GM23338 (cell line): ENCODE data around the gene MAP7D1. TPM values are rescaled to one million over a fixed set of nuclear protein-coding genes. Genes with fewer than 3 reads are reported as not detected.
A peak's percentile ranks its signal among the peaks of the same experiment; 100 is the strongest.

Experiments used
- ATAC-seq: fragments of 200-7000 bp; cut with Tn5 transposase; 3 replicates; pipeline ENCODE4 v1.9.1; 2020
- DNase-seq: peaks from one replicate; pipeline ENCODE4 v3.0.0-alpha.2; 2015; ENCODE audit warnings: low spot score
- H2AFZ ChIP-seq: fragments of 200-600 bp; sonication (generic); 2 replicates; pipeline ENCODE4 v1.8.0; 2016; ENCODE audit warnings: antibody characterized with exemption, mild to moderate bottlenecking, moderate library complexity
- H3F3A ChIP-seq: fragments of 200-600 bp; sonication (generic); replicated peaks from 2 replicates; pipeline ENCODE4 v1.8.0; 2017; ENCODE audit warnings: antibody characterized with exemption, mixed run types, low read depth
- H3K27ac ChIP-seq: fragments of 200-600 bp; sonication (generic); 2 replicates; pipeline ENCODE4 v1.6.1; 2016; ENCODE audit warnings: low read depth
- H3K27me3 ChIP-seq: fragments of 200-600 bp; sonication (generic); 2 replicates; pipeline ENCODE4 v1.8.0; 2016; ENCODE audit warnings: mild to moderate bottlenecking, mixed run types, moderate library complexity; ENCODE audit not compliant: insufficient read depth
- H3K36me3 ChIP-seq: fragments of 200-600 bp; sonication (generic); 2 replicates; pipeline ENCODE4 v1.8.0; 2016; ENCODE audit warnings: mild to moderate bottlenecking; ENCODE audit not compliant: insufficient read depth
- H3K4me1 ChIP-seq: fragments of 200-600 bp; sonication (generic); 2 replicates; pipeline ENCODE4 v1.8.0; 2016; ENCODE audit warnings: mild to moderate bottlenecking, moderate library complexity; ENCODE audit not compliant: insufficient read depth
- H3K4me2 ChIP-seq: fragments of 200-600 bp; sonication (generic); 2 replicates; pipeline ENCODE4 v1.7.1; 2017; ENCODE audit warnings: mixed run types
- H3K4me3 ChIP-seq: fragments of 200-600 bp; sonication (generic); 2 replicates; pipeline ENCODE4 v1.6.1; 2016; ENCODE audit warnings: mixed run types
- H3K79me2 ChIP-seq: fragments of 200-600 bp; sonication (generic); replicated peaks from 2 replicates; pipeline ENCODE4 v1.8.0; 2017; ENCODE audit warnings: mild to moderate bottlenecking; ENCODE audit not compliant: insufficient read depth
- H3K9me2 ChIP-seq: fragments of 200-600 bp; sonication (generic); 2 replicates; pipeline ENCODE4 v1.8.0; 2017; ENCODE audit not compliant: insufficient read depth
- H4K20me1 ChIP-seq: fragments of 200-600 bp; sonication (generic); replicated peaks from 2 replicates; pipeline ENCODE4 v1.8.0; 2017; ENCODE audit warnings: mild to moderate bottlenecking; ENCODE audit not compliant: insufficient read depth
- H3K27ac Mint-ChIP-seq: 2 replicates; pipeline ENCODE4 v1.8.0; 2020; ENCODE audit warnings: inconsistent platforms, mild to moderate bottlenecking, moderate library complexity, mixed read lengths
- H3K27me3 Mint-ChIP-seq: 3 replicates; pipeline ENCODE4 v1.8.0; 2022; ENCODE audit warnings: low read depth, mild to moderate bottlenecking, moderate library complexity, mixed read lengths, inconsistent platforms; ENCODE audit not compliant: insufficient read depth, poor library complexity
- H3K36me3 Mint-ChIP-seq: 3 replicates; pipeline ENCODE4 v1.8.0; 2021; ENCODE audit warnings: low read depth, mild to moderate bottlenecking, inconsistent platforms, moderate library complexity, mixed read lengths
- H3K4me1 Mint-ChIP-seq: 3 replicates; pipeline ENCODE4 v1.8.0; 2020; ENCODE audit warnings: mild to moderate bottlenecking, inconsistent platforms, mixed read lengths
- H3K4me3 Mint-ChIP-seq: 3 replicates; pipeline ENCODE4 v1.8.0; 2021; ENCODE audit warnings: moderate library complexity, mild to moderate bottlenecking, inconsistent platforms, mixed read lengths
- H3K9me3 Mint-ChIP-seq: 3 replicates; pipeline ENCODE4 v1.8.0; 2020; ENCODE audit warnings: moderate library complexity, mild to moderate bottlenecking, inconsistent platforms, mixed read lengths
- CREB1 ChIP-seq: fragments of 250-450 bp; sonication (Bioruptor Pico); IDR thresholded peaks from 2 replicates; pipeline ENCODE4 v1.5.0; 2020; ENCODE audit warnings: low read depth, mild to moderate bottlenecking, moderate library complexity
- ETS1 ChIP-seq: IDR thresholded peaks from 2 replicates; pipeline ENCODE4 v1.6.1; 2016; ENCODE audit warnings: antibody characterized with exemption
- EZH2 ChIP-seq: fragments of 200-600 bp; sonication (generic); IDR thresholded peaks from one replicate; pipeline ENCODE4 v1.8.0; 2017; ENCODE audit warnings: antibody characterized with exemption, mild to moderate bottlenecking, low read depth; ENCODE audit not compliant: unreplicated experiment
- EZH2phosphoT487 ChIP-seq: fragments of 200-600 bp; sonication (generic); IDR thresholded peaks from one replicate; pipeline ENCODE4 v1.8.1; 2018; ENCODE audit warnings: antibody characterized with exemption; ENCODE audit not compliant: unreplicated experiment
- JUNB ChIP-seq: IDR thresholded peaks from one replicate; pipeline ENCODE4 v1.6.1; 2016; ENCODE audit warnings: antibody characterized with exemption; ENCODE audit not compliant: unreplicated experiment
- NANOG ChIP-seq: IDR thresholded peaks from 2 replicates; pipeline ENCODE4 v1.6.1; 2016; ENCODE audit warnings: antibody characterized with exemption, borderline replicate concordance
- POLR2AphosphoS5 ChIP-seq: IDR thresholded peaks from 2 replicates; pipeline ENCODE4 v1.6.1; 2016; ENCODE audit warnings: antibody characterized with exemption, low read depth
- REST ChIP-seq: IDR thresholded peaks from one replicate; pipeline ENCODE4 v1.6.1; 2018; ENCODE audit warnings: antibody characterized with exemption; ENCODE audit not compliant: unreplicated experiment
- STAT1 ChIP-seq: IDR thresholded peaks from one replicate; pipeline ENCODE4 v1.6.1; 2016; ENCODE audit warnings: antibody characterized with exemption; ENCODE audit not compliant: unreplicated experiment
- ZNF114 ChIP-seq: fragments of 250-450 bp; sonication (Bioruptor Pico); IDR thresholded peaks from 2 replicates; pipeline ENCODE4 v1.5.0; 2020; ENCODE audit warnings: mild to moderate bottlenecking, moderate library complexity
- ZNF331 ChIP-seq: fragments of 250-450 bp; sonication (Bioruptor Pico); IDR thresholded peaks from 2 replicates; pipeline ENCODE4 v1.5.0; 2020; ENCODE audit warnings: low read depth, mild to moderate bottlenecking, moderate library complexity
- polyA plus RNA-seq: library from polyadenylated mRNA; unstranded; fragments of >200 nt; fragmentation: Nextera tagmentation; extraction: Ambion mirVana; gene quantifications from 2 replicates; pipeline ENCODE4 v1.2.1, GENCODE V29; 2016
- total RNA-seq: library from RNA; depleted of rRNA; stranded (reverse); fragments of >200 nt; shearing (Covaris generic); gene quantifications from 2 replicates; pipeline ENCODE4 v1.2.3, GENCODE V29; 2014
- TF ChIP-seq, protein P1 (sequence below): fragments of 250-450 bp; sonication (Bioruptor Pico); IDR thresholded peaks from 2 replicates; pipeline ENCODE4 v1.5.0; 2020; ENCODE audit warnings: mild to moderate bottlenecking, moderate library complexity
- TF ChIP-seq, protein P2 (sequence below), 2 experiments: fragments of 200-600 bp in 1 of 2; sonication (generic) in 1 of 2; conservative IDR thresholded peaks; 2 replicates each; pipeline versions ENCODE4 v1.5.1 to v1.6.1; 2016 to 2017; ENCODE audit warnings: antibody characterized with exemption in 2 of 2, low read depth in 2 of 2, mild to moderate bottlenecking in 2 of 2, moderate library complexity in 1 of 2

The MAP7D1 gene
- total and polyA plus RNA-seq, 2 experiments from 2014 or later, result 13.8 to 59.8 TPM

- H3K4me2 ChIP-seq, result no peak overlapping the region
- no peaks in the 10 kb centered on the region for H3K36me3 ChIP-seq
- no peaks in the 10 kb centered on the region for H3K9me2 ChIP-seq
- peaks cover 6% of the 10 kb centered on the region; the same call in 1 of the 2 replicates for H3F3A ChIP-seq
- Mint-ChIP-seq H3K27me3 (peaks cover 7% of the 10 kb centered on the region), H3K9me3 (no peaks in the 10 kb centered on the region), H3K27ac (peak overlapping the region; percentile 63; the same call in 1 of the 2 replicates), H3K36me3 (peaks cover 3% of the 10 kb centered on the region; the same call in 1 of the 3 replicates), H3K4me1 (peaks cover 13% of the 10 kb centered on the region; the same call in 2 of the 3 replicates), H3K4me3 (no peak overlapping the region)
- peaks cover 3% of the 10 kb centered on the region for H3K4me1 ChIP-seq
- no peak overlapping the region for H3K27ac ChIP-seq
- no peaks in the 10 kb centered on the region for H3K79me2 ChIP-seq
- H4K20me1 ChIP-seq, result no peaks in the 10 kb centered on the region
- peak; percentile 98 for ATAC-seq
- TF ChIP-seq ZNF114 (CRISPR knock-in tag) (no peak), ETS1 (no peak), EZH2phosphoT487 (no peak), ZNF331 (CRISPR knock-in tag) (0 out of 2 replicates have a peak, but pooled peaks have one; percentile 11), JUNB (no peak), STAT1 (no peak), EZH2 (no peak), CREB1 (CRISPR knock-in tag) (no peak), NANOG (no peak), REST (no peak), POLR2AphosphoS5 (no peak)
- TF ChIP-seq, protein P1, sequence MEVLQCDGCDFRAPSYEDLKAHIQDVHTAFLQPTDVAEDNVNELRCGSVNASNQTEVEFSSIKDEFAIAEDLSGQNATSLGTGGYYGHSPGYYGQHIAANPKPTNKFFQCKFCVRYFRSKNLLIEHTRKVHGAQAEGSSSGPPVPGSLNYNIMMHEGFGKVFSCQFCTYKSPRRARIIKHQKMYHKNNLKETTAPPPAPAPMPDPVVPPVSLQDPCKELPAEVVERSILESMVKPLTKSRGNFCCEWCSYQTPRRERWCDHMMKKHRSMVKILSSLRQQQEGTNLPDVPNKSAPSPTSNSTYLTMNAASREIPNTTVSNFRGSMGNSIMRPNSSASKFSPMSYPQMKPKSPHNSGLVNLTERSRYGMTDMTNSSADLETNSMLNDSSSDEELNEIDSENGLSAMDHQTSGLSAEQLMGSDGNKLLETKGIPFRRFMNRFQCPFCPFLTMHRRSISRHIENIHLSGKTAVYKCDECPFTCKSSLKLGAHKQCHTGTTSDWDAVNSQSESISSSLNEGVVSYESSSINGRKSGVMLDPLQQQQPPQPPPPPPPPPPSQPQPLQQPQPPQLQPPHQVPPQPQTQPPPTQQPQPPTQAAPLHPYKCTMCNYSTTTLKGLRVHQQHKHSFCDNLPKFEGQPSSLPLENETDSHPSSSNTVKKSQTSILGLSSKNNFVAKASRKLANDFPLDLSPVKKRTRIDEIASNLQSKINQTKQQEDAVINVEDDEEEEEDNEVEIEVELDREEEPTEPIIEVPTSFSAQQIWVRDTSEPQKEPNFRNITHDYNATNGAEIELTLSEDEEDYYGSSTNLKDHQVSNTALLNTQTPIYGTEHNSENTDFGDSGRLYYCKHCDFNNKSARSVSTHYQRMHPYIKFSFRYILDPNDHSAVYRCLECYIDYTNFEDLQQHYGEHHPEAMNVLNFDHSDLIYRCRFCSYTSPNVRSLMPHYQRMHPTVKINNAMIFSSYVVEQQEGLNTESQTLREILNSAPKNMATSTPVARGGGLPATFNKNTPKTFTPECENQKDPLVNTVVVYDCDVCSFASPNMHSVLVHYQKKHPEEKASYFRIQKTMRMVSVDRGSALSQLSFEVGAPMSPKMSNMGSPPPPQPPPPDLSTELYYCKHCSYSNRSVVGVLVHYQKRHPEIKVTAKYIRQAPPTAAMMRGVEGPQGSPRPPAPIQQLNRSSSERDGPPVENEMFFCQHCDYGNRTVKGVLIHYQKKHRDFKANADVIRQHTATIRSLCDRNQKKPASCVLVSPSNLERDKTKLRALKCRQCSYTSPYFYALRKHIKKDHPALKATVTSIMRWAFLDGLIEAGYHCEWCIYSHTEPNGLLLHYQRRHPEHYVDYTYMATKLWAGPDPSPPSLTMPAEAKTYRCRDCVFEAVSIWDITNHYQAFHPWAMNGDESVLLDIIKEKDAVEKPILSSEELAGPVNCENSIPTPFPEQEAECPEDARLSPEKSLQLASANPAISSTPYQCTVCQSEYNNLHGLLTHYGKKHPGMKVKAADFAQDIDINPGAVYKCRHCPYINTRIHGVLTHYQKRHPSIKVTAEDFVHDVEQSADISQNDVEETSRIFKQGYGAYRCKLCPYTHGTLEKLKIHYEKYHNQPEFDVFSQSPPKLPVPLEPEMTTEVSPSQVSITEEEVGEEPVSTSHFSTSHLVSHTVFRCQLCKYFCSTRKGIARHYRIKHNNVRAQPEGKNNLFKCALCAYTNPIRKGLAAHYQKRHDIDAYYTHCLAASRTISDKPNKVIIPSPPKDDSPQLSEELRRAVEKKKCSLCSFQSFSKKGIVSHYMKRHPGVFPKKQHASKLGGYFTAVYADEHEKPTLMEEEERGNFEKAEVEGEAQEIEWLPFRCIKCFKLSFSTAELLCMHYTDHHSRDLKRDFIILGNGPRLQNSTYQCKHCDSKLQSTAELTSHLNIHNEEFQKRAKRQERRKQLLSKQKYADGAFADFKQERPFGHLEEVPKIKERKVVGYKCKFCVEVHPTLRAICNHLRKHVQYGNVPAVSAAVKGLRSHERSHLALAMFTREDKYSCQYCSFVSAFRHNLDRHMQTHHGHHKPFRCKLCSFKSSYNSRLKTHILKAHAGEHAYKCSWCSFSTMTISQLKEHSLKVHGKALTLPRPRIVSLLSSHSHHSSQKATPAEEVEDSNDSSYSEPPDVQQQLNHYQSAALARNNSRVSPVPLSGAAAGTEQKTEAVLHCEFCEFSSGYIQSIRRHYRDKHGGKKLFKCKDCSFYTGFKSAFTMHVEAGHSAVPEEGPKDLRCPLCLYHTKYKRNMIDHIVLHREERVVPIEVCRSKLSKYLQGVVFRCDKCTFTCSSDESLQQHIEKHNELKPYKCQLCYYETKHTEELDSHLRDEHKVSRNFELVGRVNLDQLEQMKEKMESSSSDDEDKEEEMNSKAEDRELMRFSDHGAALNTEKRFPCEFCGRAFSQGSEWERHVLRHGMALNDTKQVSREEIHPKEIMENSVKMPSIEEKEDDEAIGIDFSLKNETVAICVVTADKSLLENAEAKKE, result peak; percentile 75; the same call in 1 of the 2 replicates
- TF ChIP-seq, protein P2, sequence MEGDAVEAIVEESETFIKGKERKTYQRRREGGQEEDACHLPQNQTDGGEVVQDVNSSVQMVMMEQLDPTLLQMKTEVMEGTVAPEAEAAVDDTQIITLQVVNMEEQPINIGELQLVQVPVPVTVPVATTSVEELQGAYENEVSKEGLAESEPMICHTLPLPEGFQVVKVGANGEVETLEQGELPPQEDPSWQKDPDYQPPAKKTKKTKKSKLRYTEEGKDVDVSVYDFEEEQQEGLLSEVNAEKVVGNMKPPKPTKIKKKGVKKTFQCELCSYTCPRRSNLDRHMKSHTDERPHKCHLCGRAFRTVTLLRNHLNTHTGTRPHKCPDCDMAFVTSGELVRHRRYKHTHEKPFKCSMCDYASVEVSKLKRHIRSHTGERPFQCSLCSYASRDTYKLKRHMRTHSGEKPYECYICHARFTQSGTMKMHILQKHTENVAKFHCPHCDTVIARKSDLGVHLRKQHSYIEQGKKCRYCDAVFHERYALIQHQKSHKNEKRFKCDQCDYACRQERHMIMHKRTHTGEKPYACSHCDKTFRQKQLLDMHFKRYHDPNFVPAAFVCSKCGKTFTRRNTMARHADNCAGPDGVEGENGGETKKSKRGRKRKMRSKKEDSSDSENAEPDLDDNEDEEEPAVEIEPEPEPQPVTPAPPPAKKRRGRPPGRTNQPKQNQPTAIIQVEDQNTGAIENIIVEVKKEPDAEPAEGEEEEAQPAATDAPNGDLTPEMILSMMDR (conservative IDR thresholded peaks at IDR 0.05; ENCODE audit: low read depth in 2 of 2), result peak; percentile 86 to 92
- peak; percentile 90 for DNase-seq
- H3K4me3 ChIP-seq, result no peak overlapping the region
- H2AFZ ChIP-seq, result no peak overlapping the region
- no peaks in the 10 kb centered on the region for H3K27me3 ChIP-seq
Measured at GRCh38 chr1:36134505-36135329, 21.2 kb upstream of the MAP7D1 start.
